Activated T-cell treated with anti-CD3 and anti-CD28 coated beads for 48 hours (primary cell): ENCODE measurements around the gene PAPPA2.

ENCODE experiments used
- DNase-seq: peaks from one replicate; pipeline ENCODE4 v3.0.0-alpha.2; 2020; ENCODE audit warnings: low read depth

The PAPPA2 gene

GRCh38 chr1:176501599-176501998 is 38.6 kb downstream of the PAPPA2 start:
- DNase-seq, result no peak

DNA sequence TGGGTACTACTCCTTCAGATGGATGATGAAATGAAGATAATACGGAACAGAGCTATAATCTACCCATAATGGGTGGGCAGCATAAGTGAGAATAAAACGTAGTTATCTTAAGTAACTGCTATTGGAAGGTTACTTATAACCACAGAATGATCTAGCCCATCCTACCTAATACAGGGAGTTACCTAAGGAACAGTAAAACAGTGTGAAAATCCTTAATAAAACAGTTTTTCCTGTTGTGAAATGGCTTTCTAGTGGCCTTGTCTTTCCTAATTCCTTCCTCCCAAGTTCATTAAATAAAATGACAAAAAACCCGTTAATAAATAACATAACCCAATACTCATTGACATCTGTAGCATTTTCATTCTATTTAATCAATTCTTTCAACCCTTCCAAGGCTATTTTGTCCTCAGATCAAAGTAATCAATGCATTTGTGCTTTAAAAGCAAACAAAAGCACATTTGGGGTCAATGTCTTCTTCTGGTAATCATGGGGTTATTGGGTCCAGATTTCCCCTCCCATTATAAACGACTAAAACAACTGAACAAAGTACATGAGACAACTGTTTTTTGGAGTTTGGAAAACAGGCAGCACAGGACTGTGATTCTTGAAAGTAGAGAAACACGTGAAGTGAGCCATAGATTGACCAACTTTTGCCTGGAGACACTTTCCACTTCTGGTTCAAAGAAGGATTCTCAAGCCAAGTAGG is 42.0 kb downstream of the PAPPA2 start:
- no peak for DNase-seq

- no peak for DNase-seq
Observed at GRCh38 chr1:176512966-176513365, 50.0 kb downstream of the PAPPA2 start.

GRCh38 chr1:176515310-176515709 is 52.3 kb downstream of the PAPPA2 start:
- no peak for DNase-seq

DNA sequence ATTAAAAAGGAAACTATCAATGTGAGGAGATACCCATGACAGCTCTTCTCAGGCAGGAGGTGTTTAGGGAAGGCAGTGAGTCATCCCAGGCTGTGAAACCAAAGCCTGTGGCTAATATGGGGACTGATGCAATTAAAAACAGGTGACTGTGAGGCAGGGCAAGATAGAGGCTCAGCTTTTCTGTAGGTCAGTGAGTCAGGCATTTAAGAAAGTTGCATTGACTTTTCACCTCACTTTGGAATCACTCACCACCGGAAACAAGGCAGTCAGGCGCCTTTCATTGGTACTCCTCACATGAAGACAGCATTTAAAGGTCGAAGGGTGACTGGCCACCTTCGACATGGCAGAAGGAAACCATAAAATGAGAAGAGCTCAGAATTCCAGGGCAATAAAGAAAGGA is 54.5 kb downstream of the PAPPA2 start:
- DNase-seq, result no peak

- DNase-seq, result no peak
Observed at GRCh38 chr1:176521211-176521610, 58.2 kb downstream of the PAPPA2 start.

DNA sequence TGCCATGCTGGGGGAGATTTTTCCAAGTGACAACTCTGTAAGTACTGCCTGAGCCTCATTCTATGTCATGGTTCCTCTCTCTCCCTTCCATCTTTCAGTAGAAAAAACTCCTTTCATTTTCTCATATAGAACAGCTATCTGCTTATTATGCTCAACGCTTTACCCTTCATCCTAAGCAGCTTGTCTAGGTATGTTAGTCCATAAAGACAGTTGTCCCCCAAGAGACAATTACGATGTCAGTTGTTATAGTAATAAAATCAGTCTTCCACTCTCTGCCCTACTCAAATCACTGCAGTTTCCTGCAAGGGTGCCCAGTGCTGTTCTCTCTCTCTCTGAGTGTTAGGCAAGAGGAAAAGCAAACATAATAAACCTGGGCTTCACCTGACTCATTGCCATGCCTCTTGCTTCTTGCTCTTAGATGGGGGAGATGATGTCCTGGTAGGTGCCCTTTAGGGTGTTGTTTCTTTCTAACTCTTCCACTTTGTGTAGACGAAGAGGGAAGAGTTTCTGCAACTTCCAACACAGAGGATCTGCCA is 59.4 kb downstream of the PAPPA2 start:
- no peak for DNase-seq

GRCh38 chr1:176529395-176530090 is 66.6 kb downstream of the PAPPA2 start:
- DNase-seq, result no peak

GRCh38 chr1:176531036-176531435 is 68.1 kb downstream of the PAPPA2 start:
- no peak for DNase-seq

- no peak for DNase-seq
Observed at GRCh38 chr1:176531921-176532897, 69.2 kb downstream of the PAPPA2 start.

DNA sequence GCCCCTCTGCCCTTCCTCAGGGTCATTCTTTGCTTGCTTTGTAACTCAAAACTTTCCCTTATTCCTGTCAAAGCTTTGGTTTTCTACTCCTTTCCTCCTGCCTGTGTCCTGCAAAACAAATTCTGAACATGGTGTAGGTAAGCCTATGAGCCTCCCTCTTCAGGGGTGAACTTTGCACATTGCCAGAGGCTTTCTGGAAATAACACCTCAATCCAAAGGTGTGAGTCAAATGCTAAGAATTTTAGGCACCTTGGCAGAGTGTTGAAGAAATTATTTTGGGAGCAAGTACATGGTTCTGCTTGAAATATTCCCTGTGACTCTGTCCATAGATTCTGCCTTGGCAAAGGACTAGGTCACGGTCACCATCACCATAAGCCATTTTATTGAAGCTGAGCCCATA is 70.0 kb downstream of the PAPPA2 start:
- DNase-seq, result no peak

DNA sequence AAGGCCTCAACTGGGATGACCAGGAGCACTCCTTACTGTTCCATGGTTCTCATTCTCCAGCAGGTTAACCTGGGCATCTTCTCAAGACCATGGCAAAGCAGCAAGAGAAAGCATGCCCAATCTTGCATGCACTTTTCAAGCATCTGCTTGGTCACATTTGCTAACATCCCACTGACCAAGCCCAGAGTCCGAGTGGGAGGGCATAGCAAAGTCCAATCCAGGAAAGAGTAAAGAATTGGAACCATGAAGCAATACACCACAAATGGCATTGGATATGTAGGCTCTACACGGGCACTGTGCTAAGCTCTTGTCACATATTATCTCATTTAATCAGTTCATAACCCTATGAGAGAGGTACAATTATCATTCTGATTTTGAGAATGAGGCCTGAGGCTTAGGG is 73.6 kb downstream of the PAPPA2 start:
- no peak for DNase-seq

DNA sequence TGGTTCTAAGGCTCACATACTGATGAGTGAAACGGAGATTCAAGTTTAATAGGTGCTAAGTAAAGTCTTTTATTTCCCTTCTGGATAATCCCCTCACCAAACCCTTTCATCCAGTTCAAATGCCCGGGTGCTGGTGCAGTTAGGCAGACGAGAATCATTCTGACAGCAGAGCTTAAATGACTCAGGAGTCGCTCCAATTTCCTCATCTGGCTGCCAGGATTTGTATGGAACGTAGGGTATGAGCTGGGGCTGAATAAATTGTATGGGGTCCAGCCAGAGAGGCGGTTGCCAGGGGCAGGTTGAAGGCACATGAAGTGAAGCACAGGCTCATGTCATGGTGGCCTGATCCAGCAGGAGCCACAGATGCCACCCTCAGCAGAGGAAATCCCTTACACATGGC is 76.0 kb downstream of the PAPPA2 start:
- DNase-seq, result no peak

DNA sequence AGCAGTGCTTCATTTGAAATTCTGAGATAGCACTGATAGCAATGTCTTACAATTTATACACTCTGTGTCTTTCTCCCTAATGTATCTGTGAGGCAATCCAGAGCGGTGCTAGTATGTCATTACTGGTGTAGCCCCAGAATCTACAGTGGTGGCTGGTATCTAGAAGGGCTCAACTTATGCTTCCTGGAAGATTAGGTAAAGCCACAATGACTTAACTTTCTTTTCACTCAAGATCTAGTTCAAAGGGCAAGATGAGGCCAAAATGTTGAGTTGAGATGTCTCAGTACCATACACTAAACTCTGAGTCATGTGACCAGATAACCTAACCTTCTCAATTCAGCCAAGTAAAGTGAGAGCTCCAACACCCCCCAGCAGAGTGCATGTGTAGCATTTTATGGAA is 77.5 kb downstream of the PAPPA2 start:
- no peak for DNase-seq

DNA sequence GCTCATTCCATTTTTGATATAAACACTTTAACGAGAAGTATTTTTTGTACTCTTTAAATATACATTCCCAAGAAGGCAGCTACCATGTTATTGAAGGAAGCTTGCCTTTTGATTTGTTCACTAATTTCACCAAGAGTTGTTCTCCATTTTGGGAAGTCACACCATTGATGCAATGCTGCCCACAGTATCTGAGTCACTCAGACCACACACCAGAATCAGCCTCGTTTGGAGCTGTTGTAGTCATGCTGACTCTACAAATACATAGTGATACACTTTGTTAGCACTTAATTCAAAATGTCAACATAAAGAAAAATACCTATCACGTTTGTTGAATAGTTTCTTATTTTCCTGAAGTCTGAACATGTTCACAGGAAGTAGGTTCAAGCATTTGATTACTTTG is 78.7 kb downstream of the PAPPA2 start:
- no peak for DNase-seq

DNA sequence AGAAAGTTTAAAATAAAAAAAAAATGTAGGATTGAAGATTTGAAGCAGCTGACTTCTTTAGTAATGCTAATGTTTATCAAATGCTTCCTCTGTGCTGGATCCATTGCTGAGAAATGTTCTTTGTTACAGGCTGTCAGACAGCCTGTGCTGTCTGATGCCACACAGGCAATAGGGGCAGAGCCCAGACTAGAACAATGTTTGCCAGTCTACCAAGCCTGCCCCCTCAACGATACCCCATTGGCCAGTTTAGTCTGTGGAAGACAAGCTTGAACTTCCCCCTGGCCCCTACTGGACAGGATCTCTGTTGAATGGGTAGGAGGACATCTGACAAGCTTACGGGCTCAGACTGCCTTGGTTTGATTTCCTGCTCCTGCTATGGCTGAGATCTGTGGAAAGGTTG is 79.4 kb downstream of the PAPPA2 start:
- no peak for DNase-seq

- no peak for DNase-seq
Observed at GRCh38 chr1:176543360-176544129, 80.6 kb downstream of the PAPPA2 start.

- no peak for DNase-seq
Observed at GRCh38 chr1:176545034-176545639, 82.2 kb downstream of the PAPPA2 start.

- DNase-seq, result no peak
Observed at GRCh38 chr1:176546825-176547224, 83.8 kb downstream of the PAPPA2 start.

GRCh38 chr1:176551146-176551545 is 88.2 kb downstream of the PAPPA2 start:
- DNase-seq, result no peak
